ENCODE measurements around the gene CPED1. TPM values are rescaled to one million over a fixed set of nuclear protein-coding genes. Genes with fewer than 3 reads are reported as not detected.

Gene CPED1
- total RNA-seq, 1 donor from 2014 or later, result 2.1 TPM

DNA sequence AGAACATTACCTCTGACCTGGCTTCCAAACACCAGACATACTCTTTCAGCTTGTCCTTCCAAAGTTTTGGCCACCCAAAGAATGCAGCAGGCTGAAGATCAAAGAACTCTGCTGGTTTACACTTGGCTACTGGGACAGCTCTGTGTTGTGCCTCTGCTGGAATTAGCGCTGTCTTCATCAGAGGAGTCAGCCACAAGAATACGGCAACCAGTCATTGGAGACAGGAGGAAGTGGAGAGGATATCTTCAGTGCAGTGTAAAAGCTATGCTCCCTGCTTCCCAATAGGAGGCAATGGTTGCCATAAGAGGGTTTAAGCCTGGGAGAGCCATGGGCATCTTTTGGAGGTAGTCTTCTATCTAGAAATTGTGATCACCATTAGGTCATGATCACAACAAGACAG is 213.6 kb downstream of the CPED1 start:
- TF ChIP-seq, protein P1, sequence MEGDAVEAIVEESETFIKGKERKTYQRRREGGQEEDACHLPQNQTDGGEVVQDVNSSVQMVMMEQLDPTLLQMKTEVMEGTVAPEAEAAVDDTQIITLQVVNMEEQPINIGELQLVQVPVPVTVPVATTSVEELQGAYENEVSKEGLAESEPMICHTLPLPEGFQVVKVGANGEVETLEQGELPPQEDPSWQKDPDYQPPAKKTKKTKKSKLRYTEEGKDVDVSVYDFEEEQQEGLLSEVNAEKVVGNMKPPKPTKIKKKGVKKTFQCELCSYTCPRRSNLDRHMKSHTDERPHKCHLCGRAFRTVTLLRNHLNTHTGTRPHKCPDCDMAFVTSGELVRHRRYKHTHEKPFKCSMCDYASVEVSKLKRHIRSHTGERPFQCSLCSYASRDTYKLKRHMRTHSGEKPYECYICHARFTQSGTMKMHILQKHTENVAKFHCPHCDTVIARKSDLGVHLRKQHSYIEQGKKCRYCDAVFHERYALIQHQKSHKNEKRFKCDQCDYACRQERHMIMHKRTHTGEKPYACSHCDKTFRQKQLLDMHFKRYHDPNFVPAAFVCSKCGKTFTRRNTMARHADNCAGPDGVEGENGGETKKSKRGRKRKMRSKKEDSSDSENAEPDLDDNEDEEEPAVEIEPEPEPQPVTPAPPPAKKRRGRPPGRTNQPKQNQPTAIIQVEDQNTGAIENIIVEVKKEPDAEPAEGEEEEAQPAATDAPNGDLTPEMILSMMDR (conservative IDR thresholded peaks at IDR 0.05; ENCODE audit: low read depth, low read length), result no peak
- no peak for DNase-seq (ENCODE audit: low read depth)
- H3K4me3 ChIP-seq (ENCODE audit: low read depth, low read length), result no peak overlapping the region

DNA sequence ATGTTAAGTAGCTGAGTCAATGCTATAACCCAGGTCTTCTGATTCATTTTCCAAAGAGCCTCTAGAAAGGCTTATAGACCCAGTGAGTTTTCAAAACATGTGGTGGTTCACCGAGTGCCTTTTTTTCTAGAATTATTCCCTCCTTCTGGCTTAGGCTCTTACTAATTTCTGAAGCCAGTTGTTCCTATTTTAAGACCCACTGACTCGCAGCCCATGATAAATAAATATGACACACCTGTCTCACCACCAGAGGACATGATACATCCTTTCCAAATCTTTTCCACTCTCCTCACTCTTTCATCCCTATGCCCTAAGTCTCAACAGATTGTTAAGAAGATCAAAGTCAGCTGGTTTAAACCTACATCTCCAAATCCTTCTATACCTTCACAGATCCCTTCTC is 214.3 kb downstream of the CPED1 start:
- TF ChIP-seq, protein P1 (conservative IDR thresholded peaks at IDR 0.05; ENCODE audit: low read depth, low read length), result no peak
- H3K4me3 ChIP-seq (ENCODE audit: low read depth, low read length), result no peak overlapping the region
- DNase-seq (ENCODE audit: low read depth), result no peak

DNA sequence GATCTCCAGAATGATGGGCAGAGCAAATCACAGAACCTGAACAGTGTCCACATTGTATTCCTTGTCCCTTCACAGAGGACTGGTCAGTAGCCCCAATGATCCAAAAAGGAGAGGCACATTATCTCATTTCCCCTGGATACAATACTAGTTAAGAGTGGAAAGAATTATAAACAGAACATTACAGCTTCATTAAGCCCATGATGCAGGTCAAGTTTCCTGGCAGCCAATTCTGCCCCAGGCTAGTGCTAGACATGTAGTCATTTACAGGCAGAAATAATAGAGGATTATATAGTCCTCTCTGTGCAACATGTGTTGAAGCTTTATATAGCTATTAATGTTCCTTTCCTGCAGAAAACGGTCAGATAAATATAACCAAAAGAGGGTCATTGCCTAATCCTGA is 216.0 kb downstream of the CPED1 start:
- TF ChIP-seq, protein P1 (conservative IDR thresholded peaks at IDR 0.05; ENCODE audit: low read depth, low read length), result no peak
- no peak for DNase-seq (ENCODE audit: low read depth)
- H3K4me3 ChIP-seq (ENCODE audit: low read depth, low read length), result no peak overlapping the region

DNA sequence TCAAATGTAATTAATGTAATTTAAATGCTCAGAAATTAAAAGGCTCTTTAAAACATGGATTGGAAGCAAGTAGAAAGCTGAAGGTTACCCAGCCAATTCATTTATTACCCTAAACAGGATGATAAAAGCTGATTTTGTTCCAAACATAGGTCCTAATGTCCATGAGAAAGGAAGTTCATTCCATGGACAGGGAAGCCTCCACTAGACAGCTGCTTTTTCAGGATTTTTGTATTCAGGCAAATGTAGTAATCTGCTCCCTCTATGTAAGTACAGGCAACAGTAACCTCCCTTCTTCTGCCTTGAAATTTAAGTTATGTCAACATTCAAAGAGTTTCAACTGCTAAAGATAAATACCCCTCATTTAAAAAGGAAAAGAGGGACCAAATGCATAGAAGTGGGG is 217.3 kb downstream of the CPED1 start:
- TF ChIP-seq, protein P1 (conservative IDR thresholded peaks at IDR 0.05; ENCODE audit: low read depth, low read length), result no peak
- no peak for DNase-seq (ENCODE audit: low read depth)
- no peak overlapping the region for H3K4me3 ChIP-seq (ENCODE audit: low read depth, low read length)

DNA sequence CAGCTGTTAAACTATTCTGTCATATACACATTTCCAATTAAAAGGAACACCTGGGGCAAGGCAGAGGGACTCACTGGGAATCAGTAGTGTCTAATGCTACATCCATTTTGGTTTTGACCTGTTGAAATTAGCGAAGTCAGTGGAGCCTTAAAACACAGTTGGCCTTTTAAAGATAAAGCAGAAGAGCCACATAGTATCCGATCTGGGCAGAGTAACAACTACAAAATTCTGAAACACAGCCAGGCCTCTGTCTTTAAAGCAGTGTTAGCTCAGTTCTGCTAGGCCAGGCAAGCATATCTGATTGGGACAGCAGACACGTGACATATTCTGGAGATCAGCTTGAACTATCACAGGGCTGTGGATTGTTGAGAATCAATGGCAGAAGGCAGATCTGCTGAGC is 222.7 kb downstream of the CPED1 start:
- no peak overlapping the region for H3K4me3 ChIP-seq (ENCODE audit: low read depth, low read length)
- DNase-seq (ENCODE audit: low read depth), result no peak
- TF ChIP-seq, protein P1 (conservative IDR thresholded peaks at IDR 0.05; ENCODE audit: low read depth, low read length), result no peak

DNA sequence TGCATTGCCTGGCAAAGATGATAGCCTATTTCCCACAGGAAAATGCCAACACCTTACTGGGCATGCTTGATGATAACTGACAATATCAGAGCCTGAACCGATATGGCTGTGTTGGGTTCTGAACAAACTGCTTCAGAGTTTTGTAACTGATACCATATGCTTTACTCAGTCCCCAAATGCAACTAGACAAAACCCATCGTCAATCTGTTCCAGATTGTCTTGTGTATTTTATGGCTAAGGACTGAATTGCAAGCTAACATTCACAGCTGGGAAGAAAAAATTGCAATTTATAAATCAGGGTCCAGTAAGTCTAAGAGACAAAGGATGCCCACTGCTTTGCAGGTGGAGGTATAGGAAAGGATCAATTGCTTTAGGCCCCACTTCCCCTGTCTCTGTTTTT is 223.5 kb downstream of the CPED1 start:
- TF ChIP-seq, protein P1 (conservative IDR thresholded peaks at IDR 0.05; ENCODE audit: low read depth, low read length), result no peak
- no peak overlapping the region for H3K4me3 ChIP-seq (ENCODE audit: low read depth, low read length)
- no peak for DNase-seq (ENCODE audit: low read depth)

DNA sequence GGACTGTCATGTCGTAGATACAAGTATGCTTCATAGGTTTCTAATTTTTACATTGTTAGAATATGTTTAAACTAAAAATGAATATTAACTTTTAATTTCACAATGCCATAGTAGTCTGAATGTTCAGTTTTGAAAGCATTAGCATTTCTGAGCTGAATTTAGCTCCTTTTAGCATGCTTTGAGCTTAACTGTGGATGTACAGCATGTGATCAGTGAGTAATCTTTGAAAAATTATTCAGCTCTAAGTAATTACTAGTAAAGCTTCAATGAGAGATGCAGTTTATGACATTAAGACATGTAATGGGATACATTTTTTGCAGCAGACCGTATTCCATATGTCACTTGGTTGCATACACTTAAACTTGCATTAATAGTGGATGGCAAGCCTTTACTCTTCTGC is 226.1 kb downstream of the CPED1 start:
- no peak overlapping the region for H3K4me3 ChIP-seq (ENCODE audit: low read depth, low read length)
- TF ChIP-seq, protein P1 (conservative IDR thresholded peaks at IDR 0.05; ENCODE audit: low read depth, low read length), result no peak
- DNase-seq (ENCODE audit: low read depth), result no peak

Measured in epithelial cell of proximal tubule (primary cell).